KOPT-K1 (cell line): ENCODE results near the gene PODN.

ENCODE experiments used
- H3K27ac ChIP-seq: fragments of 200-600 bp; sonication (generic); 2 replicates; pipeline ENCODE4 v1.5.1; 2016; ENCODE audit warnings: antibody characterized with exemption, mild to moderate bottlenecking, low read depth, low read length; ENCODE audit not compliant: poor library complexity, severe bottlenecking
- H3K36me3 ChIP-seq: fragments of 200-600 bp; sonication (generic); 2 replicates; pipeline ENCODE4 v1.5.1; 2017; ENCODE audit warnings: antibody characterized with exemption, mild to moderate bottlenecking, low read length, moderate library complexity; ENCODE audit not compliant: insufficient read depth
- H3K9me3 ChIP-seq: fragments of 200-600 bp; sonication (generic); 2 replicates; pipeline ENCODE4 v1.5.1; 2017; ENCODE audit warnings: antibody characterized with exemption, low read length, mild to moderate bottlenecking; ENCODE audit not compliant: insufficient read depth, poor library complexity, severe bottlenecking

The PODN gene

DNA sequence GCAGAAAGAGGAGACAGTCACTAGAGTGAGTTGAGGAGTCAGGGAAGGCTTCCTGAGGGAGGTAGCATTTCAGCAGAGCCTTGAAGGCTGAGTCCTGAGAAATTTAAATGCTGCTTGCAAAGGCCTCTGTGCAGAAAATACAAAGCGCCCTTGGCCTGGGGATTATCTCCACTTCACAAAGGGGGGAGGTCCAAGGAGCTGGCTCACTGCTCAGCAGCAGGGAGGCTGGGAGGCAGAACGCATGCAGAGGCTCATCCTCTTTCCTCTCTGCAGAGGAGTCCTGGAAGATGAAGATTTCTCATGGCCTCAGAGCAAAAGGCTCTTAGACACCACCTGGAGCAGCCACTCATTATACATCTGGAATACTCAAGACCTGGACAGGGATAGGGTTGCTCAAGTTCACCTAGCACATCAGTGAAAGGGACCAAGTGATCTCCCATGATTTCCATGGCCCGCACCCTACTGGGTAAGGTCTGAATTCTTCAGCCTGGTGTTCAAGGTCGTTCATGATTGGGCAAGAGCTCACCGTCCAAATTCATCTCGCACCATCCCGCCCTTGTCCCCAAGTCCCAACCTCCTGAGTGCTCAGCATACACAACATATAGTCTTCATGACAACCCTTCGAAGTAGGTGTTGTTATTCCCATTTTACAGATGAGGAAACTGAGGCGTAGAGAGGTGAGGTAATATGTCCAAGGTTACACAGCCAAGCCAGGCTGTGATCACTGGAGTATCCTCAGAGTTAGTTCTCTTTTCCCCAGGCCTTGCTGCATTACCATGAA, 71.4 kb downstream of the PODN start:
- H3K36me3 ChIP-seq: no peaks in the 10 kb centered on the region

DNA sequence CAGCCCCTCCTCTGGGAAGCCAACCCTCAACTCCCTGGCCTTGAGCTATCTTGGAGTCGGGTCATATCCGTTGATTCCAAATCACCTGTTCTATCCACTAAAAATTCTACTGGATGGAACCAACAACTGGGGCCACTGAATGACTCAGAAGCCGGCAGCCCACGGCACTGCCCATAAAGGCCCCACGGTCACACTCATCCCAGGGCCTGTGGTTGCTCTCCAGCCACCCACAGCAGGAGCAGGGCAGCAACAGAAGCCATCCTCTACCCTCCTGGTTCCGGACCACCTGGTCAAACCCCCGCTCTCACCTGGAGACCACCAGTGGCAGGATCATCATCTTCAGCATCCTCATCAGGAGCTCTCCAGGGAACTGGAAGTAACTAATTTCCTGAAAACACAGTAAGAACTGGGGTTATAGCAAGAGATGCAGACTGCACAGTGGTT, 72.1 kb downstream of the PODN start:
- Histone ChIP-seq H3K27ac (no peak overlapping the region), H3K9me3 (peaks cover 9% of the 10 kb centered on the region), H3K36me3 (no peaks in the 10 kb centered on the region)

More for the DNA sequence above, 71.4 kb downstream of the PODN start:
- Histone ChIP-seq H3K9me3 (peaks cover 9% of the 10 kb centered on the region), H3K27ac (no peak overlapping the region)
